PC-3 (cell line): Measurements from ENCODE around the gene EPS8L3.

ENCODE experiments used
- CTCF ChIP-seq: fragments of 300-600 bp; sonication (generic); conservative IDR thresholded peaks from 2 replicates; pipeline ENCODE4 v1.5.1; 2017; ENCODE audit warnings: antibody characterized with exemption, low read depth, mild to moderate bottlenecking, low read length
- EZH2 ChIP-seq: fragments of 300-600 bp; sonication (generic); IDR thresholded peaks from one replicate; pipeline ENCODE4 v1.6.1; 2017; ENCODE audit warnings: antibody characterized with exemption, mild to moderate bottlenecking, low read length; ENCODE audit not compliant: unreplicated experiment
- EZH2phosphoT487 ChIP-seq: fragments of 300-600 bp; sonication (generic); IDR thresholded peaks from 2 replicates; pipeline ENCODE4 v1.6.1; 2018; ENCODE audit warnings: mild to moderate bottlenecking, antibody characterized with exemption, low read length, borderline replicate concordance

GRCh38 chr1:109800291-109800690, 36.6 kb upstream of the EPS8L3 start:
- TF ChIP-seq CTCF, result no peak
- no peak for TF ChIP-seq EZH2phosphoT487
- no peak for TF ChIP-seq EZH2
